Transverse colon (tissue), 4 donors: ENCODE results near the gene YWHAQ.

Experiments used
- CTCF ChIP-seq, 5 experiments: fragments of 200-600 bp in 3 of 5; fragments of 450-650 bp in 2 of 5; sonication (generic) in 3 of 5; IDR thresholded peaks; 1 replicate in 2 of 5; 2 replicates in 3 of 5; pipeline ENCODE4 v1.5.1; 2016 to 2017; ENCODE audit warnings: antibody characterized with exemption in 5 of 5, inconsistent platforms in 3 of 5, mild to moderate bottlenecking in 2 of 5, moderate library complexity in 1 of 5
- EP300 ChIP-seq: sonication (generic); formaldehyde crosslinking; IDR thresholded peaks from one replicate; pipeline ENCODE4 v1.6.1; 2017; ENCODE audit warnings: antibody characterized with exemption, low read depth
- POLR2A ChIP-seq: fragments of 450-650 bp; IDR thresholded peaks from one replicate; pipeline ENCODE4 v1.6.1; 2016; ENCODE audit warnings: antibody characterized with exemption, mild to moderate bottlenecking, moderate library complexity
- POLR2AphosphoS5 ChIP-seq, 3 donors: sonication (generic); formaldehyde crosslinking; IDR thresholded peaks; one replicate each; pipeline ENCODE4 v1.6.1; 2016; ENCODE audit warnings: antibody characterized with exemption in 3 of 3

- TF ChIP-seq CTCF (IDR thresholded peaks at IDR 0.05) = no peak
- no peak for TF ChIP-seq EP300
- no peak for TF ChIP-seq POLR2A
- no peak for TF ChIP-seq POLR2AphosphoS5 (IDR thresholded peaks at IDR 0.05)
Measured at GRCh38 chr2:9679218-9679617, 48.4 kb upstream of the YWHAQ start.
